ENCODE results near the gene SARDH.

- TF ChIP-seq L3MBTL2 (conservative IDR thresholded peaks at IDR 0.05) (no peak), BHLHE40 (IDR thresholded peaks at IDR 0.05; ENCODE audit: borderline replicate concordance) (no peak), NFRKB (IDR thresholded peaks at IDR 0.05) (no peak), LEF1 (IDR thresholded peaks at IDR 0.05; ENCODE audit: borderline replicate concordance) (no peak)
Measured at GRCh38 chr9:133729617-133730281, 8.4 kb downstream of the SARDH start.

Data from HEK293T (cell line).